Measurements from ENCODE around the gene RCAN1. TPM values are rescaled to one million over a fixed set of nuclear protein-coding genes. Genes with fewer than 3 reads are reported as not detected.

RCAN1 gene
- total and polyA plus RNA-seq, 9 of the 15 experiments (the other 6 are each of a cell fraction or from before 2014, with no cell fraction given) = 4.4 to 16.5 (median 12.3) TPM

GRCh38 chr21:34615487-34615814, 538 bp upstream of the RCAN1 start (continued):
- TF ChIP-seq ZFP91 (CRISPR knock-in tag; IDR thresholded peaks at IDR 0.05) (no peak), CBX8 (IDR thresholded peaks at IDR 0.05; ENCODE audit: borderline replicate concordance, extremely low read depth, low read depth, low read length, poor library complexity, severe bottlenecking) (no peak), POLR2A (conservative IDR thresholded peaks at IDR 0.05) (no peak), NR4A1 (CRISPR knock-in tag; IDR thresholded peaks at IDR 0.05) (peak; percentile 65; the same call in 1 of the 2 replicates), NR4A1 (tag; IDR thresholded peaks at IDR 0.05) (no peak), XRCC4 (IDR thresholded peaks at IDR 0.05; ENCODE audit: extremely low read depth, insufficient read depth, insufficient read length) (no peak), NFIC (IDR thresholded peaks at IDR 0.05) (peak; percentile 14; the same call in 1 of the 2 replicates), FOXM1 (IDR thresholded peaks at IDR 0.05; ENCODE audit: low read depth) (no peak), FOXM1 (CRISPR knock-in tag; IDR thresholded peaks at IDR 0.05; ENCODE audit: low read depth) (peak; percentile 61; the same call in 1 of the 2 replicates), E2F1 (CRISPR knock-in tag; IDR thresholded peaks at IDR 0.05) (0 out of 2 replicates have a peak, but pooled peaks have one; percentile 1), CCNT2 (IDR thresholded peaks at IDR 0.05; ENCODE audit: borderline replicate concordance, extremely low read depth, insufficient read length, low read depth, low read length) (no peak), NKRF (IDR thresholded peaks at IDR 0.05; ENCODE audit: borderline replicate concordance) (peak; percentile 89), DNMT1 (IDR thresholded peaks at IDR 0.05) (no peak)
